ENCODE data around the gene XRCC5. TPM values are rescaled to one million over a fixed set of nuclear protein-coding genes. Genes with fewer than 3 reads are reported as not detected.
"Not testable (repeated sequence)": the region's sequence is repeated elsewhere in the genome, so short reads cannot be mapped to it uniquely, and the experiment has no call there.

The XRCC5 gene
- total RNA-seq, 1 experiment from 2014 or later, result 431 TPM

DNA sequence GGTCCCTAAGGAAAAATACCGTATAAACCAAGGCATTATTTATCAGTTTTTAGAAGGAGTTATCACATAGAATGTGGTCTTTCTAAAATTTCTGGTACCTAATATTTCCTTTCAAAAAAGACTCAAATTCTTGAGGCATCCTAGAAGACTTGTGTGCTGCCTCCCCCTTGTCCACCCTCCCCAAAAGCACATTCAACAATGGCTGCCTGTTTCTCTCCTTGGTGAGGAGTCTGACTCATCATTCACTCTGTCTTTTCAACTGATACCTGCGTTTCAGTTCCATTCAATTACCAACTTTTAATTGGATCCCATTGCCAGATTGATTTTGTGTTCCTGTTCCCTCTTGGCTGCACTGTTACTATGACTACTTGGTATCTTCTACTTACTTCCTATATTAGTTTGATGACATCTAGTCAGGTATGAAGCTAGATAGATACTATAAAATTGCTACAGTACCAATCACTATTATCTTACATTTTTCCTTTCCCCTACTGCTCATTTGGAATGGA lies 72.9 kb downstream of the XRCC5 start:
- in situ Hi-C loops (cut with HindIII; ENCODE audit: low sequenced_read_pairs), result no loop called here
- DNase-seq (ENCODE audit: low spot score), result no peak

DNA sequence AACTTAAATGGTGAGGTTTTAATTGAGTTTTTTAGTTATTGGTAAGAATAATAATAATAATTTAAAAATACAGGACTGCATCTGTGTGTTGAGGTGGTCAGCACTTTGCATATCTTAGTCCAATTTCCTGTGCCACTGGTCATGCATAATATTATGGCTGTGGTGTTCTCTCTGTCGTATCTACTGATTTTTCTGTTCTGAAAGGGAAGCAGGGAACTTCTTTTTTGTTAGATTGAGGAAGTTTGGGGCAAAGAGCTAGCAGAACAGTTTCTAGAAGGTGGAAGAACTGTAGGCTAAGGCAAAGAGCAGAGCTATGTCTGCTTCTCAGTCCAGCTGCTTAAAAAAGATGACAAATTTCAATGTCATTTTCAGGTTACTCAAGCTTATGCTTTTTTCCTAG lies 74.3 kb downstream of the XRCC5 start:
- no peak for DNase-seq (ENCODE audit: low spot score)
- in situ Hi-C loops (cut with HindIII; ENCODE audit: low sequenced_read_pairs), result no loop called here

DNA sequence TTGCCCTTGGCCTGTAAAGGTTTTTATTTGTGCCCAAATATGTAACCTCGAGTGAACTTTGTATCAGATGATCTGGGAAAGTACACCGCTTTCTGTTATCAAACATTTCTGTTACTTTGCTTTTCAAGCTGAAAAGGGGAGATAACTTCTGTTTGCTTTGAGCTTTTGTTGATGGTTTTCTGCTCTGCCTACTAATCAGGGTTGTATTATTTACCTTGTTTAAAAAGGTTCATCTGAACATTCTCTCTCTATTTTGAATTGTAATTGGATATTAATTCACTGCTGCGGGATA lies 79.4 kb downstream of the XRCC5 start:
- in situ Hi-C loops (cut with HindIII; ENCODE audit: low sequenced_read_pairs), result no loop called here

DNA sequence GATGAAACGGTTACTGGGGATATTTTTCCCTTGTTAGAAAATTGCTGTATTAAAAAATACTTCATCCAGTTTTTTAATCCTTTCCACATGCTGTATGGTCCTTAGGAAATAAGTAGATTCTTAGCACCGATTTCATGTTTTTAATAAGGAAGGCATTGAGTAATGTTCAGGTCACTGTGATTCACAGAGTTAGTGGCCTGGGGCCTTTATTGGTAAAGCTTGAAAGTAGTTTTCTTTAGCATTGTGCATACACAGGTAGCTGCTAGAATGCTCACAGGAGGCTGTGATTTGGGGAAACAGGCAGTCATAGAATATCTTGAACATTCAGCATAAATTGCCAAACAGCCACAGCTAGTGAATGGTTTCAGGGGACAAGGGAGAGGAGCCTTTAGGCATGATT lies 79.8 kb downstream of the XRCC5 start:
- in situ Hi-C loops (cut with HindIII; ENCODE audit: low sequenced_read_pairs), result no loop called here

More for the DNA sequence above, 79.4 kb downstream of the XRCC5 start:
- DNase-seq (ENCODE audit: low spot score), result no peak

DNA sequence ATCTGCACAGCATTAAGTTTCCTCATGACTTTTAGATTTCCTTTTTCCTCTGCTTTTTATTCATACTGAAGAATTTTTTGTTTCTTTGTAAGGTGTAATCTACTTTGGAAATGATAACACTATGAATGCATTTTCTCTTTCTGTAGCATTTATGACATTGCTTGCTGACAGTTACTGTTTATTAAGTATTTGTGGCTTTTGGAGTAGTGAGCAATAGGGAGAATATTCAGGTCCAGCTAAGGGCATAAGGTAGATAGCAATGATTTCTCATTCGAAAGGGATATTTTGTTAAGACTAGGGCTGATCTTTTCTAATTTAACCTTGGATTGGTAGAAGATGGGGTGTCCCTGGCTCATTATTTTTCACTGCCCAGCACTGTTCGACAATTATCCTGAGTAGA lies 80.3 kb downstream of the XRCC5 start:
- no peak for DNase-seq (ENCODE audit: low spot score)
- in situ Hi-C loops (cut with HindIII; ENCODE audit: low sequenced_read_pairs), result no loop called here

More for the DNA sequence above, 79.8 kb downstream of the XRCC5 start:
- DNase-seq (ENCODE audit: low spot score), result no peak

DNA sequence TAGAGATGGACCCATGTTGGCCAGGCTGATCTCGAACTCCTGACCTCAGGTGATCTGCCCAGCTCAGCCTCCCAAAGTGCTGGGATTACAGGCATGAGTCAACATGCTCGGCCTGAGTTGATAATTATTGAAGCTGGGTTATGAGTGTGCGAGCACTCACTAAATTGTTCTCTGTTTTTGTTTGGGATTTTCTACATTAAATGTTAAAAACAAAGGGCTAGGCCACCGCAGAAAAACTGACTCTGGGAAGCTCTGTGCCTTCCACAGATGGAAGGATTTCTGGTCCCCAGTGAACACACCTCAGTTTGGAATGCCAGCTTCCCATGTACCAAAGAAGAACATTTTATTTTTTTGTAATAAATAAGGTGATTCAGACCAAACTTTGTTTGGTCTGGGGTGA lies 83.0 kb downstream of the XRCC5 start:
- in situ Hi-C loops (cut with HindIII; ENCODE audit: low sequenced_read_pairs), result no loop called here
- DNase-seq (ENCODE audit: low spot score), result no peak

DNA sequence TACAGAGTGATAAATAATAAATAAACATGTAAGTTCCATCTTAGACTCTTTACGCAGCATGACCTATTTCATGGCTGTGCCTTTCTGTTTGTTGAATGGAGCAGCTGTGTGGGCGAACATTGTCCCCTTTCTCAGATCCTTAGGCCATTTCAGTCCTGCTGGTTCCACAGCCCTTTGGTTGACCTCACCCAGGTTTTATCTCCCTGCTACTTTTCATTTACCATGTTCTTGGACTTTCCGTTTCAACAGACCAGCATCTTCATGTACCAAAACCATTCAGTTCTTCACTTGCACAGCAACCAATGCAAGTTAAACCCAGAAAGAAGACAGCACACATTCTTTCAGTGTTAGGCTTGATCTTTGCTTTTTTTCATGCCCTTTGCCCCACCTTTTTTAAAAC lies 83.8 kb downstream of the XRCC5 start:
- no peak for DNase-seq (ENCODE audit: low spot score)
- in situ Hi-C loops (cut with HindIII; ENCODE audit: low sequenced_read_pairs), result no loop called here

DNA sequence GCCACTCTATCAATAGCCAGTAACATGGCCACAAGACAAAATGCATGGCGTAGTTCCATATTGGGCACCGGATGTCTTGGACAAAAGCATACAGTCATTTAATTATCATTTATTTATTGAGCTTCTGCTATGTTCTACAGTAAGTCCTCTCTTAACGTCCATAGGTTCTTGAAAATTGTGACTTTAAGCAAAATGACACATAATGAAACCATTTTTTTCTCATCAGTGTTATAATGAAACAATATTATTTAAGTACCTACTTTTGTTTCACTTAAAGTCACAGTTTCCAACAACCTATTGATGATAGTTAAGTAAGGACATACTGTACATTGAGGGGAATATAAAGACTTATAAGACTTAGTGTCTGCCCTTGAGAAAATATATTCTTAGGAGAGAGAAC lies 84.9 kb downstream of the XRCC5 start:
- DNase-seq (ENCODE audit: low spot score), result no peak
- in situ Hi-C loops (cut with HindIII; ENCODE audit: low sequenced_read_pairs), result no loop called here

DNA sequence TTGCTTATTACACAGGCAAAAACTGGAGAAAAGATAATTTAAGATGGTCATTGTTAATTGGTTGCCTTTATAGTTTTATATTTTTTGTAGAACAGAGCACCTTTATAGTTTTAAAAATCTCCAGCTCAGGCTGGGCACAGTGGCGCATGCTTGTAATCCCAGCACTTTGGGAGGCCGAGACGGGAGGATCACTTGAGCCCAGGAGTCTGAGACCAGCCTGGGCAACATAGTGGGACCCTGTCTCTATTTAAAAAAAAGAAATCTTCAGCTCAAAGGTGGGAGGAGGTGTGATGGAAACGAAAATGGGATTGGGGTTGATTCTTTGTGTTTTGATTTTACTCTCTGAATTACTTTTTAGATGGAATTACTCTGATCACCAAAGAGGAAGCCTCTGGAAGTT lies 85.4 kb downstream of the XRCC5 start:
- DNase-seq (ENCODE audit: low spot score), result no peak
- in situ Hi-C loops (cut with HindIII; ENCODE audit: low sequenced_read_pairs), result no loop called here

DNA sequence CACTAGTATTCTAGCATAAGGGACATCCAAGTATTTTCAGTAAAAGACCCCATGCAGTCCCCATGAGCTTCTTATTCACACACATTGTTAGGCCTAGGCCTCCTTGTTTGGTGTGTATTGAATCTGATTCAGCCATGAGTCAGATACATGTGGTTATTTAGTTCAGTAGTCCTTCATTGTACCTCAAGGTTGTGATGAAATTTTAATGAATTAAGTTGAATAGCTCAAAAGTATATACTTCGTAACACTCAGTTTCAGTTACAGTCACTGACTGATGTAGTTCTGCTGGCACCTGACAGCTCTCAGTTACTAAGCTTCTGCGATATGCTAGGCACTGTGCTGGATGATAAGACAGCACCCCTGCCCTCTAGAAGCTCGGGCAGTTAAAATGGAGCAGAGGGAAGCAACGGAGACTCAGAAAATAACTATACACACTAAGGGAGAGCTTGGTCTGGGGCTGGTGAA lies 86.4 kb downstream of the XRCC5 start:
- no peak for DNase-seq (ENCODE audit: low spot score)
- in situ Hi-C loops (cut with HindIII; ENCODE audit: low sequenced_read_pairs), result no loop called here

DNA sequence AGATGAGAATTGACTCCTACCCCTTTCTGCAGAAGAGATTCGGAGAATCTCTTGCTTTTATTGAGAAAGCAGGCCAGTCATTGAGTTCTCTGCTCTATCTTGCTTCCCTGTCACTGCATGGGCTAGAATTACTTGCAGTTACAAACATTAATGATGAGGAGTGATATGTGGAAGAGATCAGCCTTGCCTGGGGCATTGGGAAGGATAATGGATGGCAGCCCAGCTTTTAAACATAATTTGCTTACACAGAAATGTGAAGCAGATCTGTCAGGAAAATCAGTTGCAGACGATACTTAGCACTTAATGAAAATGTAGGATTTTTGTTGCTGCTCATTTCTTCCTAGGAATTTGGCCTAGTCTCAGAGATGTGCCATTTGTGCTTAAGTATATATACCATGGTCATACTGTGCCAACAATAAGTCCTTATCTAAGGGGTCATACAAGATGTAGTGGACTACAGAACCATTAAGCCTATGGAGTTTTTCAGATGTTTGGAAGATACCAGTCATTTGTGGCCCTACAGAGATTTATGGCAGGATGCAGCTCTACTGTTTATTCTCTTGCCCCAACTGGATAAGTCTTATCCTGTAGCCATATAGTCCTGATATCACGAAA lies 92.7 kb downstream of the XRCC5 start:
- in situ Hi-C loops (cut with HindIII; ENCODE audit: low sequenced_read_pairs), result no loop called here
- no peak for DNase-seq (ENCODE audit: low spot score)

DNA sequence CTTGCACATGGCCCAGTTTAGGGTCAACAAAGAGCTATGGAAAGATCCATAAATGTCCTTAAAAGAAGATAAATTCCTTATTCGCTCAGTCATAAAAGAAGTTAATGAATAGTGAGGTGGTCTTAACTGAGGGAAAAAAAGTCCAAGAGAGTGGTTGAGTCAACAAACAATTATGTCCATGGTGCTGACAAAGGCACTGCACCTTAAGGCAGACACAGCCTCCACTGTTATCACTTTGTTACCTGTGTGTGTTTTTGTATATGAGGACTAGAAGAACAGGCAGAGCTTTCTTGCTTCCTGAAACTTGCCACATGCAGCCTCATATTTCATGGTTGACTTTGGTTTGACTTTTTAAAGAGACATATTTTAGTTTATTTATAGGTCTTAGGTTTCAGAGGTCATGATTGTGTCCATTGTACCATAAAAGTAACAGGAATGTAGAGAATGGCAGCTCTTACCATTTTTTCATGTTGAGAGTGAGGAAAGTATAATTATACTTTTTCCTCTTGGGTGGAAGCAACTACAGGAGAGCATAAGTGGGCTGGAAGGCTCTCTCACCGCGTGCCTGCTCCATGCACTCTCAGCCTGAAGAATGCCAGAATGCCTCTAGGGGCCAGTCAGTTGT lies 93.6 kb downstream of the XRCC5 start:
- in situ Hi-C loops (cut with HindIII; ENCODE audit: low sequenced_read_pairs), result no loop called here
- DNase-seq (ENCODE audit: low spot score), result no peak

DNA sequence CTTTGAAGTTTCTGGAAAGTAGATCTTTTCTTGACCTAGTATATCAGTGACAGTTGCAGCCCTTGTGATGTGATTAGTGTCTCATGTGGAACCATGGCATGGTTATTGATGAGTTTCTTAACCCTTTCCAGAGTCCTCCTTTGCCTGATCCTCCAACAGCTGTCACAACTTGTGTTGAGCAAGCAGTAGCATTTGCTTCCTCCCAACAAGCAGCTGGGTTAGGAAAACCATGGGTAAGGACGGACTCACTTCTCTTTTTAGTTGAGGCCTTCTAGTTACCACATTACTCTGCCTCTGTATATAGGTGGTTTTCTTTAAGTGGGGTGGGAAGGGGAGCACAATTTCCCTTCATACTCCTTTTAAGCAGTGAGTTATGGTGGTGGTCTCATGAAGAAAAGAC lies 96.3 kb downstream of the XRCC5 start:
- in situ Hi-C loops (cut with HindIII; ENCODE audit: low sequenced_read_pairs), result no loop called here

DNA sequence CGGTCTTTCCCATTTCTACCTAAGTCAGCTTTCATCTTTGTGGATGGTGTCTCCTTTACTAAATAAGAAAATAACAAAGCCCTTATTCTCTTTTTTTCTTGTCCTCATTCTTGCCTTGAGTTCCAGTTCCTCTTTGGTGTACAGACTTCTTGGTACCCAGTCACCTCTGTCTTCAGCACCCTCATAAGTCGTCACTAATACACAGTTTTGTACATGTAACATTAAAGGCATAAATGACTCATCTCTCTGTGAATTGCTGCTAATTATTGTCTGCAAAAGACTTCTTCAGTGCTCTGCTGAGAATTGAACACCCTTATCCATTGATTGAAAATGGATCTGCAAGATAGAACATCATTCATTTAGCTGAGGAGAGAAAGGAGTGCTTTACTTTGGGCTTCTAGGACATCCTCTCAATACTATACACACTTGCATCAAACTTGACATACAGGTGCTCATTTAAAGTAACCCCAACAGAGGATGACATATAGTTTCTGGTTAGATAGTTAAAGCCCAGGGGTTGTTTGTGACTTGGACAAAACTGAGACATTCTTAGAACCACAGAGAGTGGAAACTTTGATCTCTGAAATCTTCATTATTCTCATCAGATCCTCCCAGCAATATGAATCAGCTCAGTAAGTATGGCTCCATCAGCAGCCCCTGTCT lies 97.0 kb downstream of the XRCC5 start:
- DNase-seq (ENCODE audit: low spot score), result no peak
- in situ Hi-C loops (cut with HindIII; ENCODE audit: low sequenced_read_pairs), result no loop called here

More for the DNA sequence above, 96.3 kb downstream of the XRCC5 start:
- no peak for DNase-seq (ENCODE audit: low spot score)

DNA sequence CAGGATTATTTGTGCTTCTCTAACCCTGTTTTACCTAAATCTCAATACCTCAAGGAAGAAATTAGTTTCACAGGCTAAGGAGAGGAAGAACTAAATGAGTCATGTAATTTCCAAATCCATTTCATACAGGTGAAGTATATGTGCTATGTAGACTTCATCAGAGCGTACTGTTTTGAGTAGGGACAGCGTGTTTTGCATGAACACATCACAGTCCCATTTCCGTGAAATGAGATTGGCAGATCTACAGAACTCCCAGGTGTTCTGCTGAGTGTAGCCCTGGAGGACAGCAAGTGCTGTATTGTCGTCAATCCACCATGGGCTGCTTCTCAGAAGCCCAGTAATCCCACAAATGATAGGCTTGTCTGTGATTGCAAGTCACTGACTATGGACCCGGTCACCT lies 97.7 kb downstream of the XRCC5 start:
- no peak for DNase-seq (ENCODE audit: low spot score)
- in situ Hi-C loops (cut with HindIII; ENCODE audit: low sequenced_read_pairs), result no loop called here

DNA sequence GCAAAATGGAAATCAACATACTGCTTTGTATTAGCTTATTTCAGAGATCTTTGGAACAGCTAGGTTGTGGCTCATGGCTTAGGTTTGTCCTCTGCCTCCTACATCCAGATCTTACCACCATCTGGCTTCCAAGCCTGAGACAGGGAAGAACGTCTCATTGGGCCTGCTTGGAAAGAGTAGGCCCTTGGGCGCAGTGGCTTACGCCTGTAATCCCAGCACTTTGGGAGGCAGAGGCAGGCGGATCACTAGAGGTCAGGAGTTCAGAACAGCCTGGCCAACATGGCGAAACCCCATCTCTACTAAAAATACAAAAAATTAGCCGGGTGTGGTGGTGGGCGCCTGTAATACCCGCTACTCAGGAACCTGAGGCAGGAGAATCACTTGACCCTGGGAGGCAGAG lies 99.5 kb downstream of the XRCC5 start:
- DNase-seq (ENCODE audit: low spot score); in situ Hi-C loops (cut with HindIII; ENCODE audit: low sequenced_read_pairs): not testable (repeated sequence)

DNA sequence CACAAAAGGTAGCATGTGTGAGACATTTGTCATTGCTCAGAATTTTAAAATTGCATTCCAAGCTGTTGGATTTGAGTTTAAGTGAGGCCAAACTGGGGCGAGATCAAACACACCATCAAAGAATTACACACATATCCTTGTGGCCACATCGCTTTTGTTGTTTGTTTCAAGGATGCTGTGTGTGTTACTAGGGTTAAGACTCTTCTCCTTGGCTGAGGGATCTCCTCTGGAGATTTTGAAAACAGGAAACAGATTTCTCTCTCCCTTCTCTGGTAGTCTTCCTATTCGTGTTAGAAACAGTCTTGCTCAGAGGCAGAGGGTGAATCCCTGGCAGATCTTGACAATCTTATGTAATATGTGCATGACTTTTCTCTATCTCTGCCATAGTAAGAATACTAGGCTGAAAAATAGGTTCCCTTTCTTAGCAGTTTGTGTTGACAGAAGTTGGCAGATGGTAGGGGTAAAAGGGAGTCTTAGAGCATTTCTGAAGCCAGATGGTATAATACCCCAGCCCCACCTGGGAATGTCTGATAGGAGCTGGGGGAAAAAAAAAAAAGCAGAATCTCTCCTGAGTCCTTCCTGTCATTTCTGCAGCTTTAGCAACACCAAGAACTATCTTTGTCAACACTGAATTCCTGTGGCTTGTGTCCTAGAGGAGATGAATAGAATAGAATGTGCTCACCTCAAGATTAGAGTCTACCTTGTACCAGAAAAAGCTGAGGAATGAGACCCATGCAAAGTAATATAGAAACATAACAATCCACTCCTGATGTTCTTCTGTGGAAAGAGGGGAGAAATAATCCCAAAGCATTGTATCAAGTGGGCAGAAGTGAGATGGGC lies 101.8 kb downstream of the XRCC5 start:
- in situ Hi-C loops (cut with HindIII; ENCODE audit: low sequenced_read_pairs), result no loop called here
- peak; percentile 33 for DNase-seq (ENCODE audit: low spot score)

DNA sequence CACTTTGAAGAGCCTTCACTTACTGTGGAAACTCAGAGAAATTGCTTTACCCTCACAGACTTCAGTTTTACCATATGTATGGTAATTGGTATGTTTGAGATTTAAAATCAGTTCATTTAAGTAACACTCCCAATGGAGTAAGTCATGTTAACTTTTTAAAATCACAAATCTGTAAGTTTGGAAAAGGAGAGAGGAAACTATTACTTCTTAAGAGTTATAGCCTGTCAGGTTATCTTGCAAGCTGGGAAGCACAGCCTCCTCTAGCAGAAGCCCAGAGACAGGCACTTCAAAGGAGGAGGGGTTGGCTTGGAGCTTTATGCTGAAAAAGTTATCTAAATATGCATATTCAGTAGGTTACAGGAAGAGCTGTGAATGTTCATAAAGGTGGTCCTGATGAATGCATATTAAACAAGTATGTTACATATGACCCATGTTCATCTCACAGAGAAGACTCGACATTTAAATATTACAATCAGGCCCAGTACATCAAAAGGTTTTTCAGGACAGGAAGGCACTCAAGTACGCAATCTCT lies 102.5 kb downstream of the XRCC5 start:
- in situ Hi-C loops (cut with HindIII; ENCODE audit: low sequenced_read_pairs), result no loop called here

DNA sequence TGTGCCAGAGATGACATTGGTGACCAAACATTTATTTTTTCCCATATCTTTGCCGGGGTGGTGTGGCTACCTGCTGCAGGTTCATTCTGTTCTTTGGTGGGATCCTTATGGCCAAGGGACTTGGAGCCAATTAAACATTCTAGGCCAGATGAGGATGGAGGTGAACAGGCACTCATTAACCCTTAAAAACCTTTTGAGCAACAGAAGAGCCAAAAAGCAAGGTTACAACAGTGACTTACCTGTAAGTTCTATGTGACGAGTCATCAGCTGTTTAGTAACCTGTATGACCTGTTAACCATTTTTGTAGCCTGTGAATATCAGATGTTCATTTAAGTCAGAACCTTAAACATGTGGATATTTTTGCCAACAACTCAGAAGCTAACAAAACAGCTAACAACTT lies 105.6 kb downstream of the XRCC5 start:
- no peak for DNase-seq (ENCODE audit: low spot score)
- in situ Hi-C loops (cut with HindIII; ENCODE audit: low sequenced_read_pairs), result no loop called here

More for the DNA sequence above, 102.5 kb downstream of the XRCC5 start:
- no peak for DNase-seq (ENCODE audit: low spot score)

Measured in G401 (cell line).